ENCODE results near the gene SERPINB7. TPM values are rescaled to one million over a fixed set of nuclear protein-coding genes. Genes with fewer than 3 reads are reported as not detected.

Gene SERPINB7
- polyA plus RNA-seq, 1 donor from 2014 or later = not detected

GRCh38 chr18:63831080-63831788 lies 56.0 kb downstream of the SERPINB7 start:
- Histone ChIP-seq H3K79me2 (replicated peaks; ENCODE audit: insufficient read depth, low read length) (no peaks in the 10 kb centered on the region), H4K20me1 (ENCODE audit: insufficient read depth) (no peaks in the 10 kb centered on the region), H3K27ac (ENCODE audit: low read length) (no peak overlapping the region), H3K4me3 (ENCODE audit: low read length) (no peak overlapping the region), H3K9ac (ENCODE audit: low read length) (no peak overlapping the region), H3K36me3 (ENCODE audit: insufficient read depth, low read length) (no peaks in the 10 kb centered on the region), H2AFZ (ENCODE audit: low read depth, low read length) (no peak overlapping the region), H3F3A (ENCODE audit: insufficient read depth, low read length, poor library complexity, severe bottlenecking) (no peaks in the 10 kb centered on the region), H3K27me3 (ENCODE audit: insufficient read depth, low read depth, low read length) (no peaks in the 10 kb centered on the region), H3K4me2 (ENCODE audit: low read length) (no peak overlapping the region), H3K9me3 (ENCODE audit: low read length) (no peaks in the 10 kb centered on the region), H3K9me2 (ENCODE audit: insufficient read depth, low read length) (no peaks in the 10 kb centered on the region)
- TF ChIP-seq POLR2AphosphoS5 (IDR thresholded peaks at IDR 0.05) (no peak), RAD21 (conservative IDR thresholded peaks at IDR 0.05) (no peak), EZH2 (IDR thresholded peaks at IDR 0.05; ENCODE audit: borderline replicate concordance, insufficient read depth, low read length, poor library complexity, severe bottlenecking) (no peak), SMC3 (conservative IDR thresholded peaks at IDR 0.05; ENCODE audit: poor library complexity) (no peak), CTCF (IDR thresholded peaks at IDR 0.05; ENCODE audit: poor library complexity, severe bottlenecking) (no peak), MXI1 (conservative IDR thresholded peaks at IDR 0.05; ENCODE audit: poor library complexity, severe bottlenecking) (no peak)

GRCh38 chr18:63832470-63832869 lies 57.3 kb downstream of the SERPINB7 start:
- no peaks in the 10 kb centered on the region for H3K9me2 ChIP-seq (ENCODE audit: insufficient read depth, low read length)
- H3K27ac ChIP-seq (ENCODE audit: low read length) = no peak overlapping the region
- H3K36me3 ChIP-seq (ENCODE audit: insufficient read depth, low read length) = no peaks in the 10 kb centered on the region
- H3K9me3 ChIP-seq (ENCODE audit: low read length) = no peaks in the 10 kb centered on the region
- no peaks in the 10 kb centered on the region for H3K79me2 ChIP-seq (replicated peaks; ENCODE audit: insufficient read depth, low read length)
- H3K27me3 ChIP-seq (ENCODE audit: insufficient read depth, low read depth, low read length) = no peaks in the 10 kb centered on the region
- no peak for TF ChIP-seq REST (IDR thresholded peaks at IDR 0.05; ENCODE audit: borderline replicate concordance)
- TF ChIP-seq RAD21 (conservative IDR thresholded peaks at IDR 0.05) = no peak
- no peak for TF ChIP-seq EP300 (conservative IDR thresholded peaks at IDR 0.05; ENCODE audit: poor library complexity, severe bottlenecking)
- TF ChIP-seq SMC3 (conservative IDR thresholded peaks at IDR 0.05; ENCODE audit: poor library complexity) = no peak
- no peak for TF ChIP-seq CTCF (IDR thresholded peaks at IDR 0.05; ENCODE audit: poor library complexity, severe bottlenecking)
- no peak for TF ChIP-seq TAF1 (IDR thresholded peaks at IDR 0.05; ENCODE audit: low read depth)
- TF ChIP-seq POLR2AphosphoS5 (IDR thresholded peaks at IDR 0.05) = no peak
- no peak for TF ChIP-seq EZH2 (IDR thresholded peaks at IDR 0.05; ENCODE audit: borderline replicate concordance, insufficient read depth, low read length, poor library complexity, severe bottlenecking)
- TF ChIP-seq MXI1 (conservative IDR thresholded peaks at IDR 0.05; ENCODE audit: poor library complexity, severe bottlenecking) = no peak
- no peaks in the 10 kb centered on the region for H3F3A ChIP-seq (ENCODE audit: insufficient read depth, low read length, poor library complexity, severe bottlenecking)
- no peak overlapping the region for H2AFZ ChIP-seq (ENCODE audit: low read depth, low read length)
- no peak overlapping the region for H3K9ac ChIP-seq (ENCODE audit: low read length)
- H4K20me1 ChIP-seq (ENCODE audit: insufficient read depth) = no peaks in the 10 kb centered on the region
- no peak overlapping the region for H3K4me2 ChIP-seq (ENCODE audit: low read length)
- no peak overlapping the region for H3K4me3 ChIP-seq (ENCODE audit: low read length)
